HL-60/S4 (cell line): ENCODE data around the gene SPATA6L.

ENCODE experiments used
- in situ Hi-C: fragments of 300-500 bp; cut with MboI; formaldehyde crosslinking; loops from 2 replicates; pipeline ENCODE4 v1.14.3; 2022; ENCODE audit warnings: low sequenced_read_pairs

The SPATA6L gene

DNA sequence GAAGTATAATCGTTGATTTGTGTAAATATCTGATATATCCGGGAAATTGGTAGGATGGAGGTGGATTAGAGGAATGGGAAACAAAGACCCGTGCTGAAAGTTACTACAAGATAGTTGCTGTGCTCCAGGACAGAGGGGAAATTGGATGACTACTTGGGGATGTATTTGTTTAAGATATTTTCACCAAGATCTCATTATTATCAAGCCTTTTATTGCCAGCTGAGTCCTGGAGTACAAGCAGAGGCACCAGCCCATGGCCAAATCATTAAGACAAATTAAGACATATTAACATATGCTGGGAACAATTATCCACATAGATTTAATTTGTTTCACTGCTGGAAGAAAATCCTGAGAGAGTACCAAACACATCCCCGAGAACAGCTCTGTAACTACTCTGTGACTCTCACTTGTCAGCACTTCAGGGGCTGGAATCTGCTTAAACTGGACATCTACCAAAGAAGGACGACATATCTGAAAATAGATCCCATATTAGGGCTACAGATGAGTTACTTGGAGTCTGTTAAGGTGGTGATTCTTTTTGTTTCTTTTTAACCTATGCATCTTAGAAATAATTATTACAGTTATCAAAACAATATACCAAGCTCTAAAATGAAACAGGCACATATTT is 107.8 kb downstream of the SPATA6L start:
- in situ Hi-C loops: no loop called here

GRCh38 chr9:4555236-4555635 is 111.0 kb downstream of the SPATA6L start:
- in situ Hi-C loops: no loop called here

- in situ Hi-C loops: no loop called here
Observed at GRCh38 chr9:4553951-4554381, 112.3 kb downstream of the SPATA6L start.

DNA sequence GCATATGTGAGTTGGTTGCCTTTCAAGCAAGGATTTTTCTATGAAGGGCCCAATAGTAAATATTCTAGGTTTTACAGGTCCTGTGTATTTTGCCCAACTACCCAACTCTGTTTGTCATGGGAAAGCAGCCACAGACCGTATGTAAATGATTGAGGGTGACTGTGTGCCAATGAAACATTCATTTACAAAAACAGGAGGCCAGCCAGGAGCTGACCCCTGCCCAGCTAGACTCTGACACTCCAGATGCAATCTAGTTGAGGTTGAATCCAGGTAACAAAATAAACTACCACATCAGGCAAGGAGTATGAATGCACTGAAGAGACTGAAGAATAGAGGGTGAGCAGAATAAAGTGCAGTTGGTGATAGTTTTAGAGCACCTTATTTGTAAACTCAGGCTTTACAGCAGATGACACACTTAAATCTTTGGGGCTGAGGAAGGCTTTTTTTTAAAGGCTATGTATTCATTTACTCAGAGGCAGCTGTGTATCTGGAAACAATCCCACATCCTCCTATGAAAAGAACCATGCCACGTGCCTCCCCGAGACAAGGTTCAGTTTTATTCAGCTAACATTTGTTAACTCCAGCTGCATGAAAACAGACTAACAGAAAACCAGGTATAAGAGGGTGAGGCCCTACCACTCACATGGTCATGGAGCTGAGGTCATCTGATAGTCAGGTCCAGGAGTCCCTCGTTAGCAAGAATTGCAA is 115.3 kb downstream of the SPATA6L start:
- in situ Hi-C loops: no loop called here

GRCh38 chr9:4549751-4550295 is 116.5 kb downstream of the SPATA6L start:
- in situ Hi-C loops: no loop called here

DNA sequence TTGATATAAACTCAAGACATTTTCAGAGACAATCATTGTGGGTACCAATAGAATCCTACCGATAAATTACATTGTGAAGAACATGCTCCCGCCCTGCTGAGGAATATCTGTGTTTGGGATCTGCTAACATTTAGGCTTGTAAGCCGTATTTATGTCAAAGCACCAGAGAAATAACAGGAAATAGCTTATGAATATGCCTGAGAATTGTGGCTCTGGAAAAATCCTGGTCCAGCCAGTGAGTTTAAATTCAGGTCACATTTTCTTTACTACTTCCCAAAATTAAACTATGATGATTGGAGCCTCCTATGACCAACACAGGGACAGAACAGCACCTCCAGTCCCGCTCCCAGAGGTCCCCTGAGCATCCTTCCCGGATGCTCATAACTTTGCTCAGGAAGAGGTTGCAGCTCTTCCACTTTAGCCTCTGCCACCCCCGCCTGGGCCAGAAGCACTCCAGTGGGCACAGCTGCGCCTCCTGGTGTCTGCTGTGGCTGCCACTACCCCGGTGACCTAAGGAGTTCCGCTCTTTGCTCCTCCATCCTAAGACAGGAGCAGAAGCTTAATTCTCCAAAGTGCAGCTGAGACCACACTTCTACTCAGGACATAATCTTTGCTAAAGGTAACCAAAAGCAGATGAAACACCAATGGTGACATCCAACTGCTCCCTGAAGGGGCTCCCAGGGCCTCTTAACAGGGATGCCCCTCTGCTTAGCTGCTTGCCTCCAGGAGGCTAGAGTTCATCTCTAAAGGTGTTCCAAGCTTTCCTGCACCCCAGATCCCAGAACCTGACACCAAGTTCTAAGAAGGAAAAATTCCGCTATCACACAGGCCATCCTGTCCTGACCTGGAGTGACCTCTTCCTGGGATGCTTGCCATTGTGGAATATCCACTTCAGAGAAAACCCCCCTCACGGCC is 117.2 kb downstream of the SPATA6L start:
- in situ Hi-C loops: no loop called here
